Tibial nerve (tissue), 4 donors: ENCODE measurements around the gene RABGGTA.

Experiments used
- EP300 ChIP-seq, 2 donors: sonication (generic); formaldehyde crosslinking; IDR thresholded peaks; one replicate each; pipeline ENCODE4 v1.6.1; 2017; ENCODE audit warnings: antibody characterized with exemption in 2 of 2, mild to moderate bottlenecking in 1 of 2
- POLR2A ChIP-seq, 2 donors: fragments of 450-650 bp; IDR thresholded peaks; one replicate each; pipeline ENCODE4 v1.6.1; 2017; ENCODE audit warnings: antibody characterized with exemption in 2 of 2, mild to moderate bottlenecking in 2 of 2, moderate library complexity in 2 of 2
- TF ChIP-seq, protein P1 (sequence below), 5 experiments: fragments of 200-600 bp in 3 of 5; fragments of 450-650 bp in 2 of 5; sonication (generic) in 3 of 5; IDR thresholded peaks; one replicate each; pipeline ENCODE4 v1.5.1; 2016 to 2019; ENCODE audit warnings: antibody characterized with exemption in 5 of 5, mild to moderate bottlenecking in 3 of 5, moderate library complexity in 2 of 5

DNA sequence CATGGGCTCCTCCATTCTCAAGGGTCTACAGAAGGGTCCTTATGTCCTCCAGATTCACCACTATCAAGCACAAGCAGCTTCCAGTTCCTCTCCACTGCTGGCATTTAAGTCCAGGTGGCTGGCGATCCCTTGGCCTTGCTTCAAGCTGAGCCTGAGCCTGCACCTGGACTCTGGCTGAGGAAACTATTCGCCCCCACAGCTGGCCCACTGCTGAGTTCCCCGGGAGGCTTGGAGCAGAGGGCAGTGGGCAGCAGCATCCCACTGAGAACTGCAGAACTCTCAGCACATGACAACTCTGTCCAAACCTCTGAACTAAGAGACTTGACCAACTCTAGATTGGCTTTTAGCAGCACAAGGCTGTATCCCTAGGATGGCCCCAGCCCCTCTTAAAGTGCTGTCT, 11.3 kb upstream of the RABGGTA start:
- TF ChIP-seq, protein P1, sequence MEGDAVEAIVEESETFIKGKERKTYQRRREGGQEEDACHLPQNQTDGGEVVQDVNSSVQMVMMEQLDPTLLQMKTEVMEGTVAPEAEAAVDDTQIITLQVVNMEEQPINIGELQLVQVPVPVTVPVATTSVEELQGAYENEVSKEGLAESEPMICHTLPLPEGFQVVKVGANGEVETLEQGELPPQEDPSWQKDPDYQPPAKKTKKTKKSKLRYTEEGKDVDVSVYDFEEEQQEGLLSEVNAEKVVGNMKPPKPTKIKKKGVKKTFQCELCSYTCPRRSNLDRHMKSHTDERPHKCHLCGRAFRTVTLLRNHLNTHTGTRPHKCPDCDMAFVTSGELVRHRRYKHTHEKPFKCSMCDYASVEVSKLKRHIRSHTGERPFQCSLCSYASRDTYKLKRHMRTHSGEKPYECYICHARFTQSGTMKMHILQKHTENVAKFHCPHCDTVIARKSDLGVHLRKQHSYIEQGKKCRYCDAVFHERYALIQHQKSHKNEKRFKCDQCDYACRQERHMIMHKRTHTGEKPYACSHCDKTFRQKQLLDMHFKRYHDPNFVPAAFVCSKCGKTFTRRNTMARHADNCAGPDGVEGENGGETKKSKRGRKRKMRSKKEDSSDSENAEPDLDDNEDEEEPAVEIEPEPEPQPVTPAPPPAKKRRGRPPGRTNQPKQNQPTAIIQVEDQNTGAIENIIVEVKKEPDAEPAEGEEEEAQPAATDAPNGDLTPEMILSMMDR (IDR thresholded peaks at IDR 0.05): no peak
- no peak for TF ChIP-seq POLR2A (IDR thresholded peaks at IDR 0.05)
- TF ChIP-seq EP300 (IDR thresholded peaks at IDR 0.05): no peak
